HG02763 (cell line): ENCODE measurements around the gene GDI1.

Experiments
- ATAC-seq: cut with Tn5 transposase; IDR thresholded peaks from one replicate; pipeline ENCODE4 v1.9.1; 2021; ENCODE audit warnings: mild to moderate bottlenecking, moderate library complexity; ENCODE audit not compliant: unreplicated experiment

GDI1 gene

GRCh38 chrX:154408659-154409221, 28.2 kb upstream of the GDI1 start:
- no peak for ATAC-seq

DNA sequence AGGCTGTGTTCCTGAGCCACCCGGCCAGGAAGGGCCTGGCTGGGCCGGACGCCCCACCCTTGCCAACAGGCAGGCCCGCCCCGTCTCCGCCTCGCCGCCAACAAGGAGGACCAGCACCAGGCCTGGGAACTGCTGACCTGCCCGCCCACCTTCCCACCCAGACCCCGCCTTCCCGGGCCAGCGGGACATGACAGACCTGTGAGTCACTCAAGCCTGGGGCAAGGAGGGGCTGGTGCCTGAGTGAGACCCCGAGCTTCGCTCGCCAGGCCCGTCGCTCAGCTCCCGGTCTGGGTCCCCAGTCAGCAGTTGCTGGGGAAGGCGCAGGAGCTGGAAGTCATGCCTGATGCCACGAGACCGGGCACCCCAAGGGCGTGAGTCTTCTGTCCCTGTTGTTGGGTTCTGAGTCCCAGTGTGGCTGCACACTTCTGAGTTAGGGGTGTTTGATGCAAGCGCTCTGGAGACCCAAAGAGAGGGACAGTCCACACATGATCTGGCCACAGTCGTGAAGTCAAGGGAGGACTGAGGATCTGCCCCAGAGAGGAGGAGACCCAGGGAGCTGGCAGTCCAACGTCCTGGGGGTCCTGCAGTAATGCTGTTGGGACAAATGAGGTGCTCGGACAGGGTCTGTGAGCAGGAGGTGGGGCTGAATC, 27.6 kb upstream of the GDI1 start, which contains the start of gene DNASE1L1:
Gene DNASE1L1 (minus strand): TSS at position 33 of the 650 bp plus-strand sequence. CDS start 3,686 bp downstream, outside the sequence.
- no peak for ATAC-seq

GRCh38 chrX:154411981-154412340, 25.0 kb upstream of the GDI1 start:
- ATAC-seq = peak; percentile 54

GRCh38 chrX:154412468-154412867, 24.5 kb upstream of the GDI1 start:
- ATAC-seq = no peak

DNA sequence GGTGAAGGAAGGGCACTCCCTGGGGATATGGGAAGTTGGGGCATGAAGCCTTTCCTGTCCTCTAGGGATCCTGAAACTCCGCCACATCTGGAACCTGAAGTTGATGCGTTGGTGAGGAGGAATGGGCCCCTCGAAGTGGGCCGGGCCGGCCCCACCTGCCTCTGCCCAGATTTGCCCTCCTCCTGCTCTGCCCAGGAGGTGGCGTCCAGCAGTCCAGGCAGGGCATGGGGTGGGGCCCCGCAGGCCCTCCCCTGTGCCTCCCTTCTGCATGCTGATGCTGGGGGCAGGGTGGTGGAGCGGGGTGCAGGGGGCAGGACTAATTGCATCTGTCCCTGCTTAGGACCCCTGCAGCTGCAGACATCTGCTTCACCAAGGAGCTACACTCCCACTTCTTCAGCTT, 23.8 kb upstream of the GDI1 start:
- ATAC-seq = no peak

DNA sequence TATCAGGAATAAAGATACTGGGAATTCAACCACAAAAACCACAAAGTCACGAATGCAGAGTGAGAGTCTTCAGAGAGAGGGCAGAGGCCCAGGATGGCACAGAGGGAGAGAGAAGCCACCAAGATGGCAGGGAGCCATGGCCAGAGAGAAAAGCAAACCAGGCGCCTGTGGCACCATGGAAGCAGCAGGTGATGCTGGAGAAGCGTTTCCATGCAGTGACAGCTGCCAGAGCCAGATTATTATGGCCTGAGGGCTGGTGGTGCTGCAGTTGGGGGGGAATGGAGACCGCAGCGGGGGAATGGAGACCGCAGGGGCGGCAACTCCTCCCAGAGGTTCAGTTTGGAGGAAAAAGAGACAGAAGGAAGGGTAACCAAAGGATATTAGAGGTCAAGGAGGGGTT, 19.8 kb upstream of the GDI1 start:
- ATAC-seq = no peak

- no peak for ATAC-seq
Measured at GRCh38 chrX:154419189-154419588, 17.8 kb upstream of the GDI1 start.

GRCh38 chrX:154419688-154420401, 17.1 kb upstream of the GDI1 start:
- no peak for ATAC-seq

GRCh38 chrX:154420402-154420756, 16.6 kb upstream of the GDI1 start:
- no peak for ATAC-seq

- ATAC-seq = no peak
Measured at GRCh38 chrX:154426916-154427770, 9.8 kb upstream of the GDI1 start.

GRCh38 chrX:154428176-154429171, 8.5 kb upstream of the GDI1 start, which contains the start of gene ATP6AP1:
TSS of gene ATP6AP1 (plus strand) at chrX:154428677. CDS start at chrX:154428693, 16 bp downstream.
- peak; percentile 95 for ATAC-seq

GRCh38 chrX:154429711-154430110, 7.2 kb upstream of the GDI1 start:
- ATAC-seq = no peak

DNA sequence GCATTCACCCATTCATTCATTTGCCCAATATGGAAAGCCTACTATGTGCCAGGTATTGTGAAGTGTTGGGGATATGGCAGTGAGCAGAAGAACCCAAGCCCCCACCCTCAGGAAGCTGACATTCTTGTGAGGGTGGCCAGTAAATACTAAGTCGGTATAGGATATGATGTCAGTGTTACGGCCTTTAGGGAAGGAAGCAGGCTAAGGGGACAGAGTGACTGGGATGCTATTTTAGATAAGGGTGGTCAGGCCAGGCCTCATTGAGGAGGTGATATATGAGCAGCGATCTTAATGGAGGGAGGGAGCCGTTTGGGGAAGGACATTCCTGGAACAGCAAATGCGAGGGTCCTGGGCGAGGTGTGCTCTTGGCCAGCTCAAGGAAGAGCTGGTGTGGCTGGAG, 6.5 kb upstream of the GDI1 start:
- no peak for ATAC-seq

DNA sequence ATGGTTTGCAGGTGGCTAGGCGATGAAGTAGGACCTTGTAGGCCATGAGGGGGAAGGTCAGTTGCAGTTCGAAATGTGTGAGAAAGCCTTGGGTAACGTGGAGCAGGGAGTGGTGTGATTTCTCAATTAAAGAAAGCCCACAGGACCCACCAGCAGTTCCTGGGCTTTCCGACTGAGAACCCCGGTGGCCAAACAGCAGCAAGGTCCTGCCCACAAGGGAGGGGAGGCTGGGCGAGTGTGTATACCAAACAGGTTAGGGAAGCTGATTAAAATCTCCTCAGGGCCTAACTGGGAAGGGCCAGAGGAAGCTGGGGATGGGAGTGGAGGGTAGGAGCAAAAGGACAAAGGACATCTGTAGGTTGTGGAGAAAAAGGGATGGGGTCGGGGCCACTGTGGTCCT, 6.0 kb upstream of the GDI1 start:
- no peak for ATAC-seq

GRCh38 chrX:154431341-154431740, 5.6 kb upstream of the GDI1 start:
- ATAC-seq = no peak

- no peak for ATAC-seq
Measured at GRCh38 chrX:154432210-154432609, 4.7 kb upstream of the GDI1 start.

GRCh38 chrX:154433605-154434004, 3.3 kb upstream of the GDI1 start:
- no peak for ATAC-seq

DNA sequence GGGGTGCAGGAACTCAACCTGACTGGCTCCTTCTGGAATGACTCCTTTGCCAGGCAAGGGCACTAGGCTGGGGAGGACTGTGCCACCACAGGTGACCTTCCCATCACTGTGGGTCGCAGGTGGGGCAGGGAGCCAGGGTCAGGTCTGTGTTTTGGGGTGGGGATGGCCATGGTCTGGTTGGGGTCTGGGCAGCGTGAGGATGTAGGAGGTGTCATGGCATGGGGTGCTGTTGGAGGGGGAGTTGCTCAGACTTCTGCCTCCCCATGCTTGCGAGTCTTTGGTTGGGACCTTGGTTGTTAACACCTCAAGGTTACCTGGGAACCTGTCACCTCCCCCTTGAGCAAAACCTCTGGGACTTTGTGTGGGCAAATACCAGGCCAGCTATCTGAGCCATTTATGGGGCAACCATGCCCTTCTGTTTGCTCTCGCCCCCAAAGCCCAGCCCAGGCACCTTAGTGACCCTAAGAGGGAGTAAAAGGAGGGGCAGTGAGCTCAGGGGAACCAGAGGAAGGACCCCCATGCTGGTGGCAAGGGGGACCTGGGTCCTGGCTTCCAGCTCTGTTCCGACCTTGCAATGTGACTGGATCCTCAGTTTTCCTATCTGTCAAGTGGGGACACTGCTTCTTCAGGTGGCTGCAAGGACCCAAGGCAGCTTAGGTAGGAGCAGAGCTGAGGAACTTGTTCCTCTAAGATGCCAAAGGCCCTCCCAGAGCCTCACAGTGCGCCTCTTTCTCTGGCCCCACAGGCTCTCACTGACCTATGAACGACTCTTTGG, 2.4 kb upstream of the GDI1 start:
- ATAC-seq = no peak

DNA sequence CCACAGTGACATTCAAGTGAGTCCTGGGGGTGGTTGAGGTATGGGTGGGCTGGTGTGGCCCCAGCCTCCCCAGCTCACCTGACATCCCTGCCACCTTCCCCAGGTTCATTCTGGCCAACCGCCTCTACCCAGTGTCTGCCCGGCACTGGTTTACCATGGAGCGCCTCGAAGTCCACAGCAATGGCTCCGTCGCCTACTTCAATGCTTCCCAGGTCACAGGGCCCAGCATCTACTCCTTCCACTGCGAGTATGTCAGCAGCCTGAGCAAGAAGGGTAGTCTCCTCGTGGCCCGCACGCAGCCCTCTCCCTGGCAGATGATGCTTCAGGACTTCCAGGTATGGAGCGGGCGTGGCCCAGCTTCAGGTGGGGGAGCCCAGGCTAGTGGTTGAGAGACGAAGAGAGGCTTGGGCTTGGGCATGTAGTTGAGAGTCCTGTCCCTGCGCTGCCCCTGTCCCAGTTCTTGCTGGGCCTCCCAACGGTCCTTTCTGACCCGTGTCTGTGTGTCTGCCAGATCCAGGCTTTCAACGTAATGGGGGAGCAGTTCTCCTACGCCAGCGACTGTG, 1.7 kb upstream of the GDI1 start:
- ATAC-seq = no peak
